ENCODE results near the gene PRDM5.
"Not testable (repeated sequence)": the region's sequence is repeated elsewhere in the genome, so short reads cannot be mapped to it uniquely, and the experiment has no call there.

The PRDM5 gene

DNA sequence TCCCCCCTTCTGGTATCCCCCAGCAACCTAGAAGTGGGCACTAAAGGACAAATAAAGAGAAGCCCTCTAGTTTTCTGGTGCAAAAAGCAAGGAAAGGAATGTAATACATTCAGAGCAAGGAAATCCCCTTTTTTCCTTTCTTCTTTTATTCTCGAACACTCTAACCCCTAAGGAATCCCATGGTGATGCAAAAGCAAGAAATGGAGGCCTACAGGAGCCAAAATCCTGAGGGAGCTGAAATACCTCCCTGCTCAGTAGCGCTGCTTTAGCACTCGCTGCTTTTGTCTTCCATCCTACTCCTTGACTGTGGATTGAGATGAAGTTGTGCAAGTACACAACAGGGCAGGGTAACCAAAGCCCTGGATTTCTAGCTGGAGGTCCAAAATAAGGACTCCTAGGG lies 251.0 kb downstream of the PRDM5 start:
- no peak overlapping the region for H3K4me3 ChIP-seq (ENCODE audit: low read depth, low read length)

DNA sequence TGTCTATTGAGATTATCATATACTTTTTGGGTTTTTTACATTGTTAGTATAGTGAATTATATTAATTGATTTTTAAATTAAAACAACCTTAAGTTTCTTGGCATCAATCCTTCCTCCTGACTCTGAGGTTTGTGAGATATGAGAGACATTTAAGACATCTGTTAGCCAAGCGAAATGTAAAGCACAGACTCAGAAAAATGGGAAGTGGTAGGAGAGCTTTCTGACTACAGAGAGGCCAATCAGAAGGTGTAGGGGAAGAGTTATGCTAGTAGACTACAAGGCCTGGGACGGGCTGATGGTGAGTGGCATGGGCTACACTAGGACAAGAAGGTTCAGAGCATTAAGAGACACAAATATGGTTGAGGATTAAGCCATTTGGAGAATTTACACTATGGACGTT lies 255.4 kb downstream of the PRDM5 start:
- TF ChIP-seq, protein P1, sequence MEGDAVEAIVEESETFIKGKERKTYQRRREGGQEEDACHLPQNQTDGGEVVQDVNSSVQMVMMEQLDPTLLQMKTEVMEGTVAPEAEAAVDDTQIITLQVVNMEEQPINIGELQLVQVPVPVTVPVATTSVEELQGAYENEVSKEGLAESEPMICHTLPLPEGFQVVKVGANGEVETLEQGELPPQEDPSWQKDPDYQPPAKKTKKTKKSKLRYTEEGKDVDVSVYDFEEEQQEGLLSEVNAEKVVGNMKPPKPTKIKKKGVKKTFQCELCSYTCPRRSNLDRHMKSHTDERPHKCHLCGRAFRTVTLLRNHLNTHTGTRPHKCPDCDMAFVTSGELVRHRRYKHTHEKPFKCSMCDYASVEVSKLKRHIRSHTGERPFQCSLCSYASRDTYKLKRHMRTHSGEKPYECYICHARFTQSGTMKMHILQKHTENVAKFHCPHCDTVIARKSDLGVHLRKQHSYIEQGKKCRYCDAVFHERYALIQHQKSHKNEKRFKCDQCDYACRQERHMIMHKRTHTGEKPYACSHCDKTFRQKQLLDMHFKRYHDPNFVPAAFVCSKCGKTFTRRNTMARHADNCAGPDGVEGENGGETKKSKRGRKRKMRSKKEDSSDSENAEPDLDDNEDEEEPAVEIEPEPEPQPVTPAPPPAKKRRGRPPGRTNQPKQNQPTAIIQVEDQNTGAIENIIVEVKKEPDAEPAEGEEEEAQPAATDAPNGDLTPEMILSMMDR (IDR thresholded peaks at IDR 0.05; ENCODE audit: low read depth, low read length) = no peak

More for the DNA sequence above, 251.0 kb downstream of the PRDM5 start:
- TF ChIP-seq, protein P1 (IDR thresholded peaks at IDR 0.05; ENCODE audit: low read depth, low read length) = no peak

DNA sequence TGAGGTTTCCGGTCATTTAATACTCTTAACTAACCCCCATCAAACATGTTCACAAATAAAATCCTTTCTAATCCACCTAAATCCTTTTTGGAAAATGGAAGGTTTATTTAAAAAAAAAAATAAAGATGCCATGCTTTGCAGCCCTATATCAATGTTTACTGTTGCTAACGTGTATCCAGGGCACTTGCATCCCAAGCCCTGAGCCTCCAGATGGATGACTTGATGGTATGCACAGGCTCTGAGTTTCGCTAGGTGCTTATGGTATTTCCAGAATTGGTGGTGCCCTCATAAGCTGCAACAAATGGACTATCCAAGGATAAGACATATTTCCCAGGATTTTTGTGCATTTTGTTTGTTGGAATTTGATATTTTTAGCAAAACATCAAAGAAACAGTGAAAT lies 257.7 kb downstream of the PRDM5 start:
- no peak overlapping the region for H3K4me3 ChIP-seq (ENCODE audit: low read depth, low read length)
- TF ChIP-seq, protein P1 (IDR thresholded peaks at IDR 0.05; ENCODE audit: low read depth, low read length) = no peak

More for the DNA sequence above, 255.4 kb downstream of the PRDM5 start:
- H3K4me3 ChIP-seq (ENCODE audit: low read depth, low read length) = no peak overlapping the region

DNA sequence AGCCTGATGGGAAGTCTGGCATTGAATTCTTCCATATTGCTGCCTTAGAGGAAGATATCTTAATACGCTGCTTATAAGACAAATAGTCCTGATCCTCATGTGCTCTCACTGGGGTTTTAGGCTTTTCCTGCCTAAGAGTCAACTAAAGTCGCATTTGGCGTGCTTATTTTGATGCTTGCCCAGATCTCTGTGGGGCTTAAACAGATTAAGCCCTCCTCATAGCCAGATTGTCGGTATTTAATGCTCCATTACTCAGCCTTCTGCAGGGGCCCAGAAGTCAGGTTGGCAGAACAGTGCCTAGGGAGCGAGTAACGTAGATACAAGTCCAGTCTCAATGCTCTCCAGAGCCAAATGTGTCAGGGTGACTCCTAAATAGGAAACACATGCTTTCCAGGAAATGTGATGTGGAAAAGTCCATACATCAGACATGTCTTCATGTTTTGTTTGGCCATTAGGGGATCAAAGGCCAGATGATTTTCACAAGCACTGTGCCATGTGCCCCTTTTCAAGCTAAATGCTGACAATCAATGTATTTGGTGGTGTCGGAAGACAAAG lies 262.8 kb downstream of the PRDM5 start:
- TF ChIP-seq, protein P1 (IDR thresholded peaks at IDR 0.05; ENCODE audit: low read depth, low read length) = no peak
- no peak overlapping the region for H3K4me3 ChIP-seq (ENCODE audit: low read depth, low read length)

DNA sequence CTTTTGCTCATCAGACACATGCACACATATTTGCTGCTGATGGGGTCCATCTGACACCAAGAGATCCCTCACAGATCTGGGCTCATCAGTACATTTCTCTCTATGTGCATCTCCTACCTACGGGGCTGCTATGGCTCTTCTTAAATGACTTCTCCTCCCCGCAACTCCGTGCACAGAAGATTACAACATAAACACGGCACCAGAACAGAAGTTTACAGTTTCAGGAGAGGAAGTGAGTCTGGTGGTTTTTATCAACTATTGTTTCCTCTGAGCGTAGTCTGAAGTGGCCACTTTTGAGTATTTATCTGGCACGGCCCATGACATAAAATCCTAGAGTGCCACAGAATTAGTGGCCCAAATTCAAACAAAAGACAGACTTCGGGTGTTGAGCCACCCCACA lies 263.8 kb downstream of the PRDM5 start:
- no peak overlapping the region for H3K4me3 ChIP-seq (ENCODE audit: low read depth, low read length)
- TF ChIP-seq, protein P1 (IDR thresholded peaks at IDR 0.05; ENCODE audit: low read depth, low read length) = no peak

DNA sequence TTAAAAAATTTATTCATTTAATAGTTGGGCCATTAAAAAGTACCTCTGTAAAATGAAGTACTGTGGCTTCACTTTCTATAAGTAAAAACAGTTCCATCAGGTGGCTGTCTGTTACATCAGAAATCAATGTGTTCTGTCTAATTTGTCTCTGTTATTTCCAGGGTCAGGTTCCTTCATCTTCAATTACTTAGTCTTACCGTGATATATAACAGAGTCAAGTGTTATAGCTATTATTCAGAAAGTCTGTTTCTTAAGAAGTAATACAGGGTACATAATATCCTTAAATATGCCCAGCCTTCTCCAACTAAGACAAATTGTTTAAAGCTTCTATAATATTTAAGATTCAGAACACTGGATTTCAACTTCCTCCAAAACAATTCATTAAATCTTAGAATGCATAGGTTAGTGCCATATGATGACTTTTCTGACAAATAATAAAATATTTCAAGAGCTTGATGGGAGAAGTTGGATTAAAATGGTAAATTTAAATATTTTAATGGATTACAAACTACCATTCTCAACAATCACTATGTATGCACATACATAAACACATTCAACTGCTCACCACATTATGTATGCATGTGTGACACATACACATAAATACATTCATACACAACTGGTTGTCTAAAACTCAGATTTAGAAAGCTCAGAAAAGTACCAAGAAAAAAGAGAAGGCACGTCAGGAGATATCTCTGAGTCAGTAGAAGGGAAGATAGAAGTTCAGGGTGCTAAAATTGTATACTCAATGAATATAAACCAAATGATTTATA lies 268.5 kb downstream of the PRDM5 start:
- TF ChIP-seq, protein P1 (IDR thresholded peaks at IDR 0.05; ENCODE audit: low read depth, low read length) = no peak
- H3K4me3 ChIP-seq (ENCODE audit: low read depth, low read length) = no peak overlapping the region

DNA sequence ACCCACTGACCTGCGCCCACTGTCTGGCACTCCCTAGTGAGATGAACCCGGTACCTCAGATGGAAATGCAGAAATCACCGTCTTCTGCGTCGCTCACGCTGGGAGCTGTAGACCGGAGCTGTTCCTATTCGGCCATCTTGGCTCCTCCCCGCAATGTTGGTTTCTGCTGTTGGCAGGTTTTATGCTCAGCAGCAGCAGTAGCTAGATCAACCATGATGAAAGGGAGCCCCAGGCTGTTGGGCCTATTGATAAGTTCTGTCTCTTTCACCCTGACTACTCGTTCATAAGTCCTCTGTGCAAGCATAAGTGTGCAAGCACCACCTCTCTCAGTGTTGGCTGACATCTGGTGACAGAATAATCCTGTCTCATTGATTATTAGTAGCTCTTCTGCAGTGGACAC lies 274.2 kb downstream of the PRDM5 start:
- H3K4me3 ChIP-seq (ENCODE audit: low read depth, low read length) = not testable (repeated sequence)
